Measurements from ENCODE around the gene PLEK.

- TF ChIP-seq CTCF (IDR thresholded peaks at IDR 0.05) (no peak), POLR2A (IDR thresholded peaks at IDR 0.05) (no peak)
These were observed 23.5 kb upstream of the PLEK start for GRCh38 chr2:68341583-68341982.
